Duodenal mucosa (tissue), 2 donors: ENCODE data around the gene ZNF227.
"Not testable (repeated sequence)": the region's sequence is repeated elsewhere in the genome, so short reads cannot be mapped to it uniquely, and the experiment has no call there.

Experiments
- H3K27ac ChIP-seq: one replicate; pipeline ENCODE4 v1.7.0; 2013; ENCODE audit warnings: low read depth, low read length
- H3K27me3 ChIP-seq, 2 donors: one replicate each; pipeline ENCODE4 v1.7.0; 2013; ENCODE audit warnings: low read length in 2 of 2, control low read depth in 1 of 2; ENCODE audit not compliant: insufficient read depth in 2 of 2, control insufficient read depth in 1 of 2
- H3K36me3 ChIP-seq, 2 donors: one replicate each; pipeline ENCODE4 v1.7.0; 2013; ENCODE audit warnings: low read length in 2 of 2, control low read depth in 1 of 2; ENCODE audit not compliant: insufficient read depth in 2 of 2, control insufficient read depth in 1 of 2
- H3K4me1 ChIP-seq, 2 donors: one replicate each; pipeline ENCODE4 v1.7.0; 2013; ENCODE audit warnings: low read length in 2 of 2, control low read depth in 1 of 2; ENCODE audit not compliant: insufficient read depth in 2 of 2, control insufficient read depth in 1 of 2
- H3K4me3 ChIP-seq, 2 donors: one replicate each; pipeline ENCODE4 v1.7.0; 2013; ENCODE audit warnings: low read length in 2 of 2, low read depth in 1 of 2
- H3K9ac ChIP-seq, 2 donors: one replicate each; pipeline ENCODE4 v1.7.0; 2013; ENCODE audit warnings: low read length in 2 of 2, low read depth in 1 of 2
- H3K9me3 ChIP-seq, 2 donors: one replicate each; pipeline ENCODE4 v1.7.0; 2013; ENCODE audit warnings: low read length in 2 of 2, control low read depth in 1 of 2; ENCODE audit not compliant: control insufficient read depth in 1 of 2

The ZNF227 gene

GRCh38 chr19:44228318-44228717, 16.0 kb downstream of the ZNF227 start:
- H3K9me3 ChIP-seq, result peaks cover 9 to 20% of the 10 kb centered on the region in 2 donors
- H3K27me3 ChIP-seq, result no peaks in the 10 kb centered on the region
- no peaks in the 10 kb centered on the region for H3K4me1 ChIP-seq
- H3K9ac ChIP-seq, result no peak overlapping the region
- no peak overlapping the region for H3K27ac ChIP-seq
- peak overlapping the region in 1 of 2 donors; percentile 43 for H3K4me3 ChIP-seq
- peaks cover 39 to 59% of the 10 kb centered on the region in 2 donors for H3K36me3 ChIP-seq

DNA sequence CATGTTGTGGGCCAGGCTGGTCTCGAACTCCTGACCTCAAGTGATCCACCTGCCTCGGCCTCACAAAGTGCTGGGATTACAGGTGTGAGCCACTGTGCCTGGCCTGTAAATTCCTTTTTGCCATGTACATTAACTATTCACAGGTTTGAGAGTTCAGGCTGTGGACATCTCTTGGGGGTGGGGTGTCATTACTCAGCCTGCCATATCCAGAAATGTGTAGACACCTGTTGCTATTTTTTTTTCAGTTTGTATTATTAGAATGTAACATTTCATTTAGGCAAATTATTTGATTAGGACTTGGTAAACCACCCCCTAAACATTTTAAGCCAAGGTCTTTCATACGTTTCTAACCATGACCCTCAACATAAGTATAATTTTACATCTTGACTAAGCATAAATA, 20.5 kb downstream of the ZNF227 start:
- Histone ChIP-seq H3K27ac (no peak overlapping the region), H3K27me3 (no peaks in the 10 kb centered on the region), H3K9ac (no peak overlapping the region), H3K9me3 (peaks cover 45 to 49% of the 10 kb centered on the region in 2 donors), H3K4me3 (no peak overlapping the region), H3K4me1 (no peaks in the 10 kb centered on the region), H3K36me3 (peaks cover 75 to 89% of the 10 kb centered on the region in 2 donors)

DNA sequence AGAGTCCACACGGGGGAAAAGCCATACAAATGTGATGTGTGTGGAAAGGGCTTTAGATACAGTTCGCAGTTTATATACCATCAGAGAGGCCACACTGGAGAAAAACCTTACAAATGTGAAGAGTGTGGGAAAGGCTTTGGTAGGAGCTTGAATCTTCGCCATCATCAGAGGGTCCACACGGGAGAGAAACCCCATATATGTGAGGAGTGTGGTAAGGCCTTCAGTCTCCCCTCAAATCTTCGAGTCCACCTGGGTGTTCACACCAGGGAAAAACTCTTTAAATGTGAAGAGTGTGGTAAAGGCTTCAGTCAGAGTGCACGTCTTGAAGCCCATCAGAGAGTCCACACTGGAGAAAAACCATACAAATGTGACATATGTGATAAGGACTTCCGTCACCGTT, 24.1 kb downstream of the ZNF227 start:
- Histone ChIP-seq H3K27me3 (no peaks in the 10 kb centered on the region), H3K36me3 (peaks cover 59 to 60% of the 10 kb centered on the region in 2 donors), H3K4me1 (no peaks in the 10 kb centered on the region), H3K4me3 (peak overlapping the region; percentile 7 to 18), H3K9ac (no peak overlapping the region), H3K9me3 (peaks cover 50 to 67% of the 10 kb centered on the region in 2 donors), H3K27ac (no peak overlapping the region)

DNA sequence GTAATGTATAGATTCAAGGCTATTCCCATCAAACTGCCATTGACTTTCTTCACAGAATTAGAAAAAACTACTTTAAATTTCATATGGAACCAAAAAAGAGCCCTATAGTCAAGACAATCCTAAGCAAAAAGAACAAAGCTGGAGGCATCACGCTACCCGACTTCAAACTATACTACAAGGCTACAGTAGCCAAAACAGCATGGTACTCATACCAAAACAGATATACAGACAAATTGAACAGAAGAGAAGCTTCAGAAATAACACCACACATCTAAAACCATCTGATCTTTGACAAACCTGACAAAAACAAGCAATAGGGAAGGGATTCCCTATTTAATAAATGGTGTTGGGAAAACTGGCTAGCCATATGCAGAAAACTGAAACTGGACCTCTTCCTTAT, 40.0 kb downstream of the ZNF227 start:
- H3K4me3 ChIP-seq, H3K27me3 ChIP-seq, H3K4me1 ChIP-seq, H3K27ac ChIP-seq, H3K36me3 ChIP-seq, H3K9ac ChIP-seq: not testable (repeated sequence)
- H3K9me3 ChIP-seq, result peaks cover 44 to 74% of the 10 kb centered on the region in 2 donors

DNA sequence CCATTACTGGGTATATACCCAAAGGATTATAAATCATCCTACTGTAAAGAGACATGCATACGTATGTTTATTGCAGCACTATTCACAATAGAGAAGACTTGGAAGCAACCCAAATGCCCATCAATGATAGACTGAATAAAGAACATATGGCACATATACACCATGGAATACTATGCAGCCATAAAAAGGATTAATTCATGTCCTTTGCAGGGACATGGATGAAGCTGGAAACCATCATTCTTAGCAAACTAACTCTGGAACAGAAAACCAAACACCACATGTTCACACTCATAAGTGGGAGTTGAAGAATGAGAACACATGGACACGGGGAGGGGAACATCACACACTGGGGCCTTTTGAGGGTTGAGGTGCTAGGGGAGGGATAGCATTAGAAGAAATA, 41.1 kb downstream of the ZNF227 start:
- not testable (repeated sequence) for H3K36me3 ChIP-seq, H3K4me3 ChIP-seq, H3K4me1 ChIP-seq, H3K27ac ChIP-seq, H3K27me3 ChIP-seq, H3K9ac ChIP-seq
- H3K9me3 ChIP-seq, result peaks cover 35 to 66% of the 10 kb centered on the region in 2 donors

- Histone ChIP-seq H3K27ac (no peak overlapping the region), H3K9me3 (peaks cover 33 to 57% of the 10 kb centered on the region in 2 donors), H3K4me3 (no peak overlapping the region), H3K27me3 (no peaks in the 10 kb centered on the region), H3K4me1 (no peaks in the 10 kb centered on the region), H3K9ac (no peak overlapping the region), H3K36me3 (no peaks in the 10 kb centered on the region)
Measured at GRCh38 chr19:44254496-44254895, 42.2 kb downstream of the ZNF227 start.

DNA sequence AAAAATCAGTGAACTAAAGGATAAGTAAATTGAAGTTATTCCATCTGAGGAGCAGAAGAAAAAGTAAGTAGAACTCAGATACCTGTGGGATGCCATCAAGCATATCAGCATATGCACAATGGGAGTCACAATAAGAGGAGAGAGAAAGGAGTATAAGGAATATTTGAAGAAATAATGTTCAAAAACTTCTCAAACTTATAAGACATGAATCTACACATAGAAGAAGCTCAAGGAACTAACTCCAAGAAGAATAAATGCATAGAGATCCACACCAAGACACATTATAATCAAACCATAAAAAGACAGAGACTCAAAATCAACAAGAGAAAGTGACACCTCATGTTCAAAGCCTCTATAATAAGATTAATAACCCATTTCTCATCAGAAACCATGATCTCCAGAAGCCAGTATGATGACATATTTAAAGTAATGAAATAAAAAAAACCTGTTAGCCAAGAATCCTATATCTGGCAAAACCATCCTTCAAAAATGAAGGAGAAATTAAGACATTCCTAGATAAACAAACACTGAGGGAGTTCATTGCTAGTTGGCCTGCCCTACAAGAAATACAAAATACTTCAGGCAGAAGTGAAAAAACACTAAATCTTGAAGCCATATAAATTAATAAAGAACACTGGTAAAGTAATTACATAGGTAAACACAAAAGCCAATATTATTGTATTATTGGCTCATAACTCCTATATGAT, 43.5 kb downstream of the ZNF227 start:
- Histone ChIP-seq H3K9ac (no peak overlapping the region), H3K27ac (no peak overlapping the region), H3K27me3 (no peaks in the 10 kb centered on the region), H3K36me3 (no peaks in the 10 kb centered on the region), H3K4me1 (no peaks in the 10 kb centered on the region), H3K4me3 (no peak overlapping the region), H3K9me3 (peaks cover 33 to 50% of the 10 kb centered on the region in 2 donors)

DNA sequence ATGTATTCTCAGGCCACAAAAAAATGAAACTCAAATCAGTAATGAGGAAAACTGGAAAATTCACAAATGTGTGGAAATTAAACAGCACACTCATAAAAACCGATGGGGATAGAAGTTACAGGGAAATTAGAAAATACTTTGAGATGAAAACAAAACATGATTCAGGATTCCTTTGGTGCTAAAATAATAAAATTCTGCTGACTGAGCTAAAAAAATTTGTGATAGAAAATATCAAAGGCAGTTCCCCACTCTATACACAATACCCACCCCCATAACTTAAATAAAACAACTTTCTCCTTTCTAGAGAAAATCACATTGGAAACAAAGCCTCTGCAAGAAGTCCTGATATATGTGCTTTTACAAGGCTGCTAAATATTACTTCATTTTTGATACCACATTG, 45.8 kb downstream of the ZNF227 start:
- H3K9me3 ChIP-seq, result peaks cover 27 to 30% of the 10 kb centered on the region in 2 donors
- H3K36me3 ChIP-seq, result no peaks in the 10 kb centered on the region
- no peak overlapping the region for H3K9ac ChIP-seq
- no peak overlapping the region for H3K4me3 ChIP-seq
- H3K27ac ChIP-seq, result no peak overlapping the region
- H3K4me1 ChIP-seq, result no peaks in the 10 kb centered on the region
- no peaks in the 10 kb centered on the region for H3K27me3 ChIP-seq

GRCh38 chr19:44258835-44259413, 46.6 kb downstream of the ZNF227 start:
- Histone ChIP-seq H3K9ac (no peak overlapping the region), H3K9me3 (peaks cover 22 to 25% of the 10 kb centered on the region in 2 donors), H3K27ac (no peak overlapping the region), H3K4me3 (peak overlapping the region in 1 of 2 donors; percentile 78), H3K27me3 (no peaks in the 10 kb centered on the region), H3K36me3 (no peaks in the 10 kb centered on the region), H3K4me1 (no peaks in the 10 kb centered on the region)

GRCh38 chr19:44260343-44260681, 48.0 kb downstream of the ZNF227 start:
- Histone ChIP-seq H3K27ac (no peak overlapping the region), H3K9ac (peak overlapping the region; percentile 61 to 64), H3K9me3 (peaks cover 8 to 16% of the 10 kb centered on the region in 2 donors), H3K27me3 (no peaks in the 10 kb centered on the region), H3K4me1 (no peaks in the 10 kb centered on the region), H3K4me3 (peak overlapping the region; percentile 78 to 79), H3K36me3 (no peaks in the 10 kb centered on the region)
